Psoas muscle (tissue), 8 donors: ENCODE measurements around the gene HEPACAM. TPM values are rescaled to one million over a fixed set of nuclear protein-coding genes. Genes with fewer than 3 reads are reported as not detected.

Experiments
- ATAC-seq, 4 donors: fragments of 200-7000 bp; cut with Tn5 transposase; one replicate each; pipeline ENCODE4 v1.9.1; 2020; ENCODE audit warnings: moderate library complexity in 3 of 4, mild to moderate bottlenecking in 2 of 4
- DNase-seq, 2 donors: peaks; one replicate each; pipeline ENCODE4 v3.0.0-alpha.2; 2020
- H3K27ac ChIP-seq: fragments of 200-600 bp; one replicate; pipeline ENCODE4 v1.8.0; 2022
- H3K27me3 ChIP-seq, 3 donors: fragments of 200-600 bp in 1 of 3; one replicate each; pipeline versions ENCODE4 v1.6.1 to v1.8.0; 2013 to 2022; ENCODE audit warnings: low read length in 2 of 3, mild to moderate bottlenecking in 2 of 3, moderate library complexity in 1 of 3; ENCODE audit not compliant: insufficient read depth in 3 of 3
- H3K36me3 ChIP-seq, 2 donors: fragments of 200-600 bp in 1 of 2; one replicate each; pipeline versions ENCODE4 v1.6.1 to v1.8.0; 2013 to 2022; ENCODE audit warnings: low read depth in 1 of 2, mild to moderate bottlenecking in 1 of 2, moderate library complexity in 1 of 2; ENCODE audit not compliant: insufficient read depth in 1 of 2
- H3K4me1 ChIP-seq: fragments of 200-600 bp; one replicate; pipeline ENCODE4 v1.8.0; 2022
- H3K4me3 ChIP-seq: fragments of 200-600 bp; one replicate; pipeline ENCODE4 v1.8.0; 2022; ENCODE audit warnings: mild to moderate bottlenecking
- H3K9me3 ChIP-seq: fragments of 200-600 bp; one replicate; pipeline ENCODE4 v1.8.0; 2022
- WGBS, 3 donors: extraction: QIAGEN DNeasy Blood & Tissue Kit; methylation state at CpG; one replicate each; pipeline versions ENCODE4 v1.1.6 to v1.1.7; 2013; 5-methylcytosine and 5-hydroxymethylcytosine counted together
- intact Hi-C, 2 donors: fragments of 100-400 bp; cut with DNase I; formaldehyde crosslinking; loops; one replicate each; pipeline versions ENCODE4 v1.11.0 to v1.14.2; 2022
- polyA plus RNA-seq, 3 donors: library from polyadenylated mRNA; stranded (reverse); fragments of 200-250 nt; gene quantifications; one replicate each; pipeline ENCODE4 v1.2.3, GENCODE V29; 2013
- total RNA-seq, 4 donors: library from RNA; stranded (reverse); fragmentation: NEBNext Ultra II Directional in 2 of 4; extraction: Animal tissue kit (Norgen Biotek cat#: 25700) in 2 of 4; gene quantifications; one replicate each; pipeline versions ENCODE4 v1.2.1 to v1.2.4, GENCODE V29; 2021 to 2023
- TF ChIP-seq, protein P1 (sequence below): fragments of 200-600 bp; IDR thresholded peaks from one replicate; pipeline ENCODE4 v1.8.0; 2022; ENCODE audit warnings: antibody characterized with exemption
- donor health status: healthy with polysubstance abuse.
- donor health status: DM: no; HTN: no; CAD: no; lungs with moderate emphysema.
- donor health status: Bipolar disorder and iron deficiency.
- donor health status: healthy.
- donor health status: DM: yes; HTN: yes; CAD: no.
- donor health status: DM: no; HTN: no; CAD: no.
- donor health status: DM: no; HTN: no; CAD: no.
- donor health status: DM: yes; HTN: yes; CAD: no.

HEPACAM gene
- total and polyA plus RNA-seq, 7 donors, result 0.05 to 0.25 (median 0.07) TPM; not detected in 2

DNA sequence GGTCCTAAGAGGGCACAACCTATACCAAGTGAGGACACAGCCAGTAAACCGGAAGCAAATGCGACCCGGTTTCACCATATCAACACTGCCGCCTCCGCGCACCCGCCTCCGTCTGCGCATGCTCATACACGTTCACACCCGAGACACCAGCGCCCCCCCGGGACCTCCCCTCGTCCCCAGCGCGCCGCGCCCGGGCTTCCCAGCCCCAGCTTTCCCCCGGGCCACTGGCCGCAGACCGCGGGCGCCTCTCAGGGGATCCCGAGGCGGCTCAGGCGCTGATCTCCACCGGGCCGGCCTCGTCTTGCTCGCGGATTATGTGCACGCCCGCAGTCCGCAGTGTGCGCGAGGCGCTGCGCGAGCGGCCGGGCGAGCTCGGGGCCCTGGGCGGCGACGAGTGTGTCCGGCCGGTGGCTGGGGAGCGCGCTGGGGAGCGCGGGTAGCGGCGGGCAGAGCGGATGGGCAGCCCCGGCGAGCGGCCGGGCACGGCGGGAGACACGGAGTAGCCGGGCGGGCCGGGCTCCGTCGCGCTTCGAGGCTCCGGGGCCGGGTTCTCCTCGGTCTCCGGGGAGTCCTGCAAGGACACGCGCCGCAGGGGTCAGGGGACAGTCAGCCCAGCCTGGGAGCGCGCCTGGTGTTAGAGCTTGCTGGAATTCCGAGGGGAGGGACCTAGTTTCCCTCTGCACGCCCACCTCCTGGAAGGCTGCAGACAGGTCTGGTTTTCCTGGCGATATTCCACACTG, 14.8 kb downstream of the HEPACAM start:
- intact Hi-C loops, result no loop called here

DNA sequence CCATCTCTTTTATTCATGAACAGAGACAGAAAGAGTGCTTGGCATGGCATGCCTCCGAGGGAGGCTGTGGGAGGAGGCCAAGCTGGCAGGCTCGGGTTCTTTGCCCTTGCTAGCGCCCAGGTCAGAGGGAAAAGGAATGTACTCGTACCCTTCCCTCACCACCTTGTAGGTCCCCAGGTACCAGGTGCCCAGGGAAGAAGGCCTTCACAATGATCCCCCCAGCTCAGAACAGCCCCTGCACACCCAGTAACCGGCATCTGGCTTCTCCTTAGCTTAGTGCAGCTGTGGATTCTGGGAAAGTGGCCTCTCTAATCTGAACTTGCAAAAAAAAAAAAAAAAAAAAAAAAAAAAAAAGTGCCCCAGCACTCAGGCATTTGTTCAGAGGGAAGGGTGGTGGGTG, 15.5 kb downstream of the HEPACAM start:
- peak in 1 of 4 donors; percentile 13 for ATAC-seq
- Histone ChIP-seq H3K27ac (no peak overlapping the region), H3K4me3 (peak overlapping the region; percentile 69), H3K9me3 (no peaks in the 10 kb centered on the region), H3K27me3 (peaks cover 0 to 28% (median 2%) of the 10 kb centered on the region in 3 donors), H3K4me1 (no peaks in the 10 kb centered on the region), H3K36me3 (no peaks in the 10 kb centered on the region)
- DNase-seq, result no peak
- intact Hi-C loops, result no loop called here
- TF ChIP-seq, protein P1, sequence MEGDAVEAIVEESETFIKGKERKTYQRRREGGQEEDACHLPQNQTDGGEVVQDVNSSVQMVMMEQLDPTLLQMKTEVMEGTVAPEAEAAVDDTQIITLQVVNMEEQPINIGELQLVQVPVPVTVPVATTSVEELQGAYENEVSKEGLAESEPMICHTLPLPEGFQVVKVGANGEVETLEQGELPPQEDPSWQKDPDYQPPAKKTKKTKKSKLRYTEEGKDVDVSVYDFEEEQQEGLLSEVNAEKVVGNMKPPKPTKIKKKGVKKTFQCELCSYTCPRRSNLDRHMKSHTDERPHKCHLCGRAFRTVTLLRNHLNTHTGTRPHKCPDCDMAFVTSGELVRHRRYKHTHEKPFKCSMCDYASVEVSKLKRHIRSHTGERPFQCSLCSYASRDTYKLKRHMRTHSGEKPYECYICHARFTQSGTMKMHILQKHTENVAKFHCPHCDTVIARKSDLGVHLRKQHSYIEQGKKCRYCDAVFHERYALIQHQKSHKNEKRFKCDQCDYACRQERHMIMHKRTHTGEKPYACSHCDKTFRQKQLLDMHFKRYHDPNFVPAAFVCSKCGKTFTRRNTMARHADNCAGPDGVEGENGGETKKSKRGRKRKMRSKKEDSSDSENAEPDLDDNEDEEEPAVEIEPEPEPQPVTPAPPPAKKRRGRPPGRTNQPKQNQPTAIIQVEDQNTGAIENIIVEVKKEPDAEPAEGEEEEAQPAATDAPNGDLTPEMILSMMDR, result no peak
- WGBS, 3 donors, result 58 to 71% (median 61%) methylated on average over 5 of the region's 5 CpGs

More for the DNA sequence above, 14.8 kb downstream of the HEPACAM start:
- H3K4me3 ChIP-seq, result peak overlapping the region; percentile 69
- H3K27me3 ChIP-seq, result peaks cover 0 to 28% (median 2%) of the 10 kb centered on the region in 3 donors
- H3K27ac ChIP-seq, result peak overlapping the region; percentile 58
- peak; percentile 59 to 80 (median 74) for ATAC-seq
- TF ChIP-seq, protein P1, result no peak
- DNase-seq, result peak; percentile 84 to 87
- H3K36me3 ChIP-seq, result no peaks in the 10 kb centered on the region
- H3K9me3 ChIP-seq, result no peaks in the 10 kb centered on the region
- whole genome bisulfite sequencing, 3 donors, result 4 to 5% (median 5%) methylated on average over 70 to 82 of the region's 82 CpGs
- no peaks in the 10 kb centered on the region for H3K4me1 ChIP-seq

DNA sequence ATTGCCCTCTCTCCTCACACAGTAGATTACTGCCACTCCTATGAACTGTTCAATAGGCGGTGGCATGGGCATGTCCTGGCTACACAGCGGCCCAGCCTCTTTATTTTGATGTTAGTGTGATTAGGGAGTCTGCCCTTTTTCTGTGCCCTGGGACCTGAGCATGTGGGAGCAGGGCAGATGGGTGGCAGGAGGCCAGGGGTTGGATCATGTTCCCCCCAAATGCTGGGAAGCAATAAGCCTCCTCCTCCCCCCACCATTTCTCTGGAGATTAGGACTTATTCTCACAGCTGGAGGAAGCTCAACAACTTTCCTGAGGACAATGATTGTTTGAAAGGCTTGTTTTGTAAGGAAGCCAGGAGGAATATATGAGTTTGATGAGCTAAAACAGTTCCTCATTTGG, 15.9 kb downstream of the HEPACAM start:
- Histone ChIP-seq H3K36me3 (no peaks in the 10 kb centered on the region), H3K27me3 (peaks cover 0 to 28% (median 2%) of the 10 kb centered on the region in 3 donors), H3K4me1 (no peaks in the 10 kb centered on the region), H3K4me3 (no peak overlapping the region), H3K9me3 (no peaks in the 10 kb centered on the region), H3K27ac (no peak overlapping the region)
- TF ChIP-seq, protein P1, result no peak
- ATAC-seq (no peak), DNase-seq (no peak)
- intact Hi-C loops, result no loop called here
- 75 to 100% (median 84%) methylated on average over 2 of the region's 2 CpGs for WGBS, 3 donors

DNA sequence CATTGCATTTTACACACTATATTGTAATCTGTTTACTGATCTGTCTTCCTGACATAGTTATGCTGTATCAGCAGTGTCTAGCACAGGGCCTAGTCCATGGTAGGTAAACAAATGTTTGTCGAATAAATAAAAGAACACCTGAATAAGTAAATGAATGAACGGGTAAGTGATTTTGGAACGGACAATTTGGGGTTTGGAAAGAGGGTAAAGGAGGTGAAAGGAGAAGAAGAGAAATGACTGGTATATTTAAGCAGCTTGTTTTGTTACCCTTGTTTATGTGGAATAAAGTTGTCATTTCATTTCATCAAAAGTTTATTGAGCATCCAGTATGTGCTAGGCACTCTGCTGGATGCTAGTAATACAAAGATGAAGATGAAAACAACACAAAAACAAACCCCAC, 16.9 kb downstream of the HEPACAM start, which contains the start of gene HEPN1:
HEPN1 (plus strand) TSS at position 301 of the 400 bp plus-strand sequence.
- Histone ChIP-seq H3K27me3 (peaks cover 0 to 28% (median 2%) of the 10 kb centered on the region in 3 donors), H3K4me1 (no peaks in the 10 kb centered on the region), H3K9me3 (no peaks in the 10 kb centered on the region), H3K36me3 (no peaks in the 10 kb centered on the region), H3K4me3 (no peak within 1 kb of the TSS), H3K27ac (no peak within 1 kb of the TSS)
- no peak for ATAC-seq
- TF ChIP-seq, protein P1, result no peak
- intact Hi-C loops, result no loop called here
- no peak for DNase-seq
- WGBS, 3 donors, result 89 to 94% (median 91%) methylated on average over 3 of the region's 3 CpGs
